NCI-H1417 (cell line): ENCODE measurements around the gene TMEM117.

Experiments
- DNase-seq, 3 experiments: peaks; one replicate each; lab custom pipeline; 2025; lab: John Stamatoyannopoulos, UW

TMEM117 gene

DNA sequence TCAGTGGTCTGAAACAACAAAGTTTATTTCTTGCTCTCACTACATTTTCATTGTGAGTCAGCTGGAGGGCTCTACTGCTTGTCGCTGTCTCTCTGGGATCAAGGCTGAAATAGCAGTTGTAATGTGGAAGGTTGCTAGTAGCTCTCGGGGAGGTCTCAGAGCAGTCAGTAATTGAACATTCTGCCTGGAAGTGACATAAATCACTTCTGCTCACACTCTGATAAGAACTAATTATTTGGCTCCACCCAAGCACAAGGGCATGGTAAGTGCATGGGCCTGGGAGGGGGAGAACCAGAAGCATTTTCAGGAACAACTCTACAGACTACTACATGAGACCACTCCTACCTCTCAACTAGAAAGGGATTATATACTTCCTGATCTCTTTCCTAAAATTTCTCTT, 128.2 kb downstream of the TMEM117 start:
- peak in 1 of 3 experiments; percentile 9 for DNase-seq

DNA sequence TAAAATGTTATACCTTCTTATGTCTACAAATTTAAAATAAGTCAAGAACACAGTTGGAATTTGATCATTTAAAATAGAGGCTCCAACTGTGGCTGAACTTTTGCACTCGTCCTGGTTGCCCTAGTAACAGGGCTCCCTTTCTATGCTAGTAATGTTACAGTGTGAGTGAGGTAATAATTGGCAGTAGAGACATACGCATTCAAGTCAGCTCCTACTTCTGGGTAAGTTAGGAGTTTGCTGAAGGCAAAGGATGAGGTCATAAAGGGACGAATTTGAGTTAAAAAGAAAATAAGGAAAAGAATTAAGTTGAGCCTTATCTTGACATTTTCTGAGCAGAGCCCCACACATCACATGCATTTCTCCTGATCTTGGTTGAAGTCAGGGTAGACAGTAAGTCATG, 129.1 kb downstream of the TMEM117 start:
- peak in 1 of 3 experiments; percentile 50 for DNase-seq

DNA sequence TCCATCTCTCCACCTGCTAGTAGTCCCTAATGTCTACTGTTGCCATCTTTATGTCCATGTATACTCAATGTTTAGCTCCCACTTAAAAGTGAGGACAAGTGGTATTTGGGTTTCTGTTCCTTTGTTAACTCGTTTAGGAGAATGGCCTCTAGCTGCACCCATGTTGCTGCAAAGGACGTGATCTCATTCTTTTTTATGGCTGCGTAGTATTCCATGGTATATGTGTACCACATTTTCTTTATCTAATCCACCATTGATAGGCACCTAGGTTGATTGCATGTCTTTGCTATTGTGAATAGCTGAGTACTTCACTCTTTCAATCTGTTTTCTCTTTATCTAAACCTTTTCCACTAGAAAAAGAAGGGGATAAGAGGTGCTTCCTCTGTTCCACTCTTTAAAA, 130.0 kb downstream of the TMEM117 start:
- no peak for DNase-seq

DNA sequence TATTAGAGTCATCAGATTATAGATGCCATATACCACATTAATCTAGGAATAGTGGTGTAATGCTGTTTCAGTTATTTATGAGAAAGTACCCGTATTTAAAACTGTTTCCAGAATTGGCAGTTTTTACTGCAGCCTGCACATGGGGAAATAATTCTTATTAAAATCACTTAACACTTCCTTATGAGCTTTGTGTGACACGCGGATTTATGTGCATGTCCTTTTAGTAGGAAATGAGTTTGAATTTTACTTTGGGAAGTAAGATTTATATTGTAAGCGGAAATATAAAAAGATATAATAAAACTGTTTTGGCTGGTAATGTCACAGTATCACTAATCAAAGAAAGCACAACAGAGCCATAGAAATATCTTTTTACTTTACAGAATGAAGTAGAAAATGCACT, 132.9 kb downstream of the TMEM117 start:
- no peak for DNase-seq

DNA sequence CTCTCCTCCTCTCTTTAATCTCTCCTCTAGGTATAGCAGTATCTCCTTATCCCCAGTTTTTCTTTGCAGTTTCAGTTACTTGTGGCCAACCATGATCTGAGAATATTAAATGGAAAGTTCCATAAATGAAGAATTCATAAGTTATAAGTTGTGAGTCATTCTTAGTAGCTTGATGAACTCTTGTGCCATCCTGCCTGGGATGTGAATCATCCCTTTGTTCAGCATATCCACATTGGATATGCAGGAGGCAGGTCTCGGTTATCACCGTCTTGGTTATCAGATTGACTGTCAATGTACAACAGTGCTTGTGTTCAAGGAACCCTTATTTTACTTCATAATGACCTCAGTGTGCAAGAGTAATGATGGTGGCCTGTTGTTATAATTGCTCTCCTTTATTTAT, 134.0 kb downstream of the TMEM117 start:
- DNase-seq = no peak

DNA sequence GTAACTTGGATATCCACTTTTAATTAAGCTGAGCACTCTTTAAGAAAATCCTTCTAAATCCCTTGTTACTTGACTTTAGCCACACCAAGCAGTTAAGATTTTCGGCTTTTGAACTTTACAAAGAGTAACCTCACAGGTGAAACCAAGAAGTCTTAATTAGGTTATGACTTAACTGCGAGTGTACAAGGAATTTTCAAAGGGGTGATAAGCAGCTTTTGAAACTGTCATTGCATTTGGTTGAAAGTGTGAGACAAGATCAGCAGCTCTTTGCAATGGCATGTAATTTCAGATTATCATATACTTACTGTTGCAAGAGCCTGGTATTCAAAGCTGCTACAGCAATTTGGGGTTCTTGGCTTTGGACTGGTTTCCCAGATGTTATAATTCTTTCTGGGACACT, 137.5 kb downstream of the TMEM117 start:
- DNase-seq = no peak

DNA sequence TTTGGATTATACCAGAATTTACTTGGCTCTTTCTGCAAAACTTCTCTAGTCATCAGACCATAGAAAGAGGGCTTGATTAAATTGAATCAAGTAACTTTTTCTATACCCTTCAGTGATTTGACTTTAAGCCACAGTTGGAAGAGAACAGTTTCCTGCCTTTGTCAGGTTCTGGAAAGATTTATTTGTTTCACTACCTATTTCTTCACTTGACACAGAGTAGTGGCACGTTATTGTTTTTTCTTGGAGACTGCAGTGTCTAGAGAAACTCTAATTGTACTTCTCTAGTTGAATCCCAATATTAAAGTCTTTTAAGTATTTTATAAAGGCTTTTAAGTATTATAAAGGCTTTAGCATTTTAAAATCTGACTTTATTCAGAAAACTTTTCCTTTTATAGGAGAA, 138.1 kb downstream of the TMEM117 start:
- DNase-seq = no peak

DNA sequence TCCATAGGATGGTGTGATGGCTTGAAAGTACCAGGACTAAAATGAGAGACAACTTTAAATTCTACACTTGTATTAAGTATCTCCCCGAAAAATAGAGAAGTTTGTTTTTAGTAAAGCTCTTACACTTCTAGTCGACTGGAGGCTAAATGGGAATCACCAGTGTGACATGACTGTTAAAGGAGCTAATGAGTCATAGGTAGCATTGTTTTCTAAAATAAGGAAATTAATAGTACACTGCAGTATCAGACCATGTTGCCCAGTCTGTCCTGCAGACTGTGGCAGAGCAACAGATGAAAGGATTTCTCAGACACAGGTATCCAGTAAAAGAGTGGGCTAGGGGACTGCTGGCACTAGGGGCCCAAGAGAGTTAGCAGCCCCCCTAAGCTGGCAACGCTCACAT, 140.1 kb downstream of the TMEM117 start:
- no peak for DNase-seq

DNA sequence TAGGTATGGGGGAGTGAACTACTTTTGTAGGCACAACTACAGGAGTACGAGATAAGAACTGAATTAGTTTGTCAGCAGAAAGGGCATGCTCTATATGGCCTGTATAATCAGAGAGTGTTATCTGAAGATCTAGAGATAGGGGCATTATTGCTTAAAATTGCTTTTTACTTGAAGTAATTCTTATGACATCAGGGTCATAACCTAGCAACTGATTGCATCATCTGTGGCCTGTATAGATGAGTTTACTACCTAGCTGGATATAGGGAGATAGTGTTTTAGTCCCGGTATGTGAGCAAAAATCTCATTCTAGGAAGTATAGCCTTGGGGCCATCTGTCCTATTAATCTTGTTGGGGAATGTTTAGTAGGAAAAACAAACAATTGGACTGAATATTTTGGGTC, 142.7 kb downstream of the TMEM117 start:
- DNase-seq = no peak

DNA sequence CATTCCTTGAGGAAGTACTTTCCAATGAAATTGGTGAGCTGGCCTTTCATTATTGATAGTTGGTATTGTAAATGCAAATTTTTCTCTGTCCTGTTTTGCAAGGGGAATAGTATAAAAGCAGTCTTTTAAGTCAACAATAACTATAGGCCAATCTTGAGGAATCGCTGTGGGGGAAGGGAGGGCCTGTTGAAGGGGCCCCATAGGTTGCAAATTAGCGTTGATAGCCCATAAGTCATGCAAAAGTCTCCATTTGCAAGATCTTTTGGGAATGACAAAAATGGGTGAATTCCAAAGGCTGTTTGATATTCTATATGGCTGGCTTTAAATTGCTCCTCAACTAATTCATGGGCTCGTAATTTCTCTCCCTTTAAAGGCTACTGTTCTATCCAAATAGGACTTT, 143.6 kb downstream of the TMEM117 start:
- DNase-seq = no peak

DNA sequence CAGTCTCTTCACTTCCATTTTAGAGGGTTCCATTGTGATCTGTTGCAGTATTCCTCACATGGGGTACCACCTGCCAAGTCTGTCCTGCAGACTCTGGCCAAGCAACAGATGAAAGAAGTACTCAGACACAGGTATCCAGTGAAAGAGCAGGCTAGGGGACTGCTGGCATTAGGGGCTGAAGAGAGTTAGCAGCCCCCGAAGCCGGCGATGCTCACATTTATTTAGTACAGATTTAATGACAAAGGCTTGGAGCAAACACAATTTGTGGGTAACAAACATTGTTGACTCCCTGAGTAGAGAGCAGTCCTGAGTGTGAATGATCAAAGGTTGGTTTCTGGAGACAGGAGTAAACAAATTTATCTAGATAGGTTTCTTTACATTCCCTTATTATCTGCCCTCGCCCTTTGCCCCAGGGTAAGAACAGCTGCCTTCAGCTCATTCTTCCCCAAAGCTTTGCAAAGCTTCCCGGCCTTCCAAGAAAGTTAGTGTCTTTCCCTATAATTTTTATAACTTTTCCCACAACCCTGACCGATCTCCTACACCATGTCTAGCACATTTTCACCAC, 144.8 kb downstream of the TMEM117 start:
- DNase-seq = no peak

DNA sequence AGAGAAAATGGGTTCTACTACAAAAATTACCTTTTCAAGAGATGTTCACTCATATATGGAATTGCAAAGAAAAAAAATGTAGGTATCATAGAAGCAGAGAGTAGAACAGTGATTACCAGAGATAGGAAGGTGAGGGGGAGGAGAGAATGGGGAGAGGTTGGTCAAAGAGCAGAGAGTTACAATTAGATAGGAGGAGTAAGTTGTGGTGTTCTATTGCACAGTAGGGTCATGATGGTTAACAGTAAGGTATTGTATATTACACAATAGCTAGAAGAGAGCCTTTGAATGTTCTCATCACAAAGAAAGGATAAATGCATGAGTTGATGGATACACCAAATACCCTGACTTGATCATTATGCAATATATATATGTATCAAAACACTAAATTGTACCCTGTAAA, 145.8 kb downstream of the TMEM117 start:
- no peak for DNase-seq

DNA sequence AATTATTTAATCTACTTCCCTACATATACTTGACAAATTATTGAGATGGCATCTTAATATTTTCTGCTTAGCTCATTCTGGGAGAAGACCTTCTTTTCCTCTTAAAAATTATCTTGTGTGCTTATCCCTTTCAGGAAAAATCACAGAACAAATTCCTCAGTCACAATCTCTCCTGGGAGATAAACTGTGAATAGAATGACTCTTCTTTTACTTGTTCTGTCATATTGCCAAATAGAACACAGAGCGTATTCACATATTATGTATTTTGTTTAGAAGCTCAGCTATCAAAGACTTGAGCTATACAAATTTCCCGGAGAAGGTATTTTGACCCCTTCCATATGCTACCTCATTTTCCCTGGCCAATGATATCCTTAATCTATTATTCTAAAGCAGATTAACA, 146.7 kb downstream of the TMEM117 start:
- DNase-seq = no peak

DNA sequence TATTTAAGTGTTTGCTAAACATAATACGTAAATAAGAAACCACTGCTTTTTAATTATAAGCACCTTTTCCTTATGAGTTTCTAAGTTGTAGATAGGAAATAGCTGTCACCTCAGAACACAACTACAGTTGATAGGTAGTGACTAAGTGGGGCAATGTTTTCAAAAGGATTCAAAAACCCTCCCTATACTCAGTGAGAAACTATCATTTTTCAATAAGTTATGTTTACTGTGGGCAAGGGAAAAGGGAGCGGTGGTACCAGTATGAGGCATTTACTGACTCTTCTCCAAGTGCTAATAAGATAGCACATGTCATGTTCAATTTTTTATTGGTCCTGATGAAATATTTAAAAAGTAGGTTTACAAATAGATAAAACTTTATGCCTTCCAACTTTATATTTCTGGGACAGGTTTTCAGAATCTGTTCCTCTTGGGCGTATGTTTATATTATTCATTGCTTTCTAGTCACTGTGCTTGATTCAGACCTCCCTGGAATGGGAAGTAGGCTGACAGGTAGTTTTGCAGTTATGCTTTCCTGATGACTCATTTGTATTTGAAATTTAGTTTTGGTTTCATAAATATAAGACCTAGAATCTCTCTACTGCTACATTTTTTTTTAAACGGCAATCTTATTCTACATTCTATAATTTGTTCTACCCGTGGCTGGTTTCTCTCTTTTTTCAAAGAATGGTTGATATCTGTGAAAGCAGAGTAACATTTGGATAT, 153.1 kb downstream of the TMEM117 start:
- no peak for DNase-seq

DNA sequence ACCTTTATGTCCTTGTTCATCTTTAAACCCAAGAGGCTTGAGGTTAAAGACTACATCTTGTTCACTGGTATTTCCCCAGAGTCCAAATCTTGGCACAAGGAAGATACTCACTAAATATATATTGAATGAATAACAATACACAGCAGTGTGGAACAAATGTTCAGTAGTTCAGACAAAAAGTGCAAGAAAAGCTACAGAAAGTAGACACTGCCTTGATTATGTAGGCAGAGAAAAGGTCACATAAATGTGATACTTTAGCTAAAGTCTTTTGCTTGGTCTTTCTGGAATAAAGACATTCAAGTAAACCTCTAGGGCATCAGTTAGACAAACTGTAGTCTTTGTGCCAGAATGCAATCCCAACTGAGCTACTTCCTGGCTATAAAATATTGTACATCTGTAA, 157.0 kb downstream of the TMEM117 start:
- DNase-seq = no peak

DNA sequence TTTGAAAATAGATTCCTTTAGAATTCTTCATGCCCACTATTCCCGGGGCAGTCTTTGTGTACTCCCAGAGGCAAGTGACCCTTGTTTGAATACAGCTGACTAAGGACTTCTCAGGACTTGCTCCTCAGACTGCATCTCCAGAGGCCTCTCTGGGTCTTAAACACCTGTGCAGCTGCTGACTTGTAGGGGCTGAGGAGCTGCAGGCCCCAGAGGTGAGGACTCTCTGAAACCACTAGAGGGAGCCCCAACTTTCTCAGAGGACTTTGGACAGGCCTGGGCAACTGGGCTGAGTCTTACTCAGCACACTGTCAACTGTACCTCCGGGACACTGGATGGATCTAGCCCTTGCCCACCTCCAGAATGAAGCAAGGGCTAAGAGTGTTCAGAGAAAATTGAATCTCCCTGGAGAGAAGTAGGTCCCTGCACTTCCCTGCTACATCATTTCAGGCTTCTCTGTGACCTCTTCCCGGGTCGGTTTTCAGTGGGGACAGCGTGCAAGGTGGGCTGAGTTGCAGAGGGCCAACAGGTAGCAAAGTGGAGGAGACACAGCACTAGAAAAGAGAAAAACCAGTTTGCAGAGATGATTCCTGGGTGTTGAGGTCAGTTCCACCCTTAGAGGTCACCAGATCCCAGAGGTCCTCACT, 164.6 kb downstream of the TMEM117 start:
- DNase-seq = peak; percentile 37 to 83 (median 76)

DNA sequence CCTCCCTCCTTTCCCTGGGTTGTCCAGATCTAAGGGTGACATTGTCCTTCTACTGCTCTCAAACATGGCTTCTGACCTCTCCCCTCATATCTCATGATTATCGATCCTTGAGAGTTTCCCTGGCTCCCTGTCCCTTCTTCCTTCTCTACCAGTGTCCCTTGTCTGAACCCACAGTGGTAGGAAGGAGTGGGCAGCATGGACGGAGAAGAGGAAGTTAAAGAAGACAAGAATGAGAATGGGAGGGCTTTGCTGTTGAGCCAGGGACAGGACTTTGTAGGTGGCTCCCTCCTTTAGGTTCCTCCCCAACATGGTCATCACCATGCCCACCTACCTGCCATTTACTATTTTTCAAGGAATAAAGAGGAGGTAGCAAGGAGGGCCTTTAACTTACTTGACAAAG, 166.7 kb downstream of the TMEM117 start:
- no peak for DNase-seq

DNA sequence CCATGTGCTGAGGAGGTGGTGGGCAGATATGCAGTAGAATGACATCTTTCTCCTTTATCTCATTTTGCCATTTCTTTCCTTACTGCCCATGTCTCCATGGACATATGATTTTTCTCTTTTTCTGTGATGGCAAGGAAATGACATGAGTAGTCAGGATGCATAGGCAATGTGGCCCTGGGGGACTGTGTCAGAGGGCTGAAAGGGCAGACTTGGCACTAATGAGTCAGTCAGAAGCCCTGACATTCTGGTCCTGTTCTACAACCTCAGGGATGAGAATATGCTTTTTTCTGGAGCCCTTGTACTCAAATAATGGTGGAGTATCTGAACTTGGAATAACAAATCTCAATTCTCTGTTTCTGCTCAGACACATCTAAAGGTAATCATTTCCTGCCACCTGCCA, 167.8 kb downstream of the TMEM117 start:
- no peak for DNase-seq

DNA sequence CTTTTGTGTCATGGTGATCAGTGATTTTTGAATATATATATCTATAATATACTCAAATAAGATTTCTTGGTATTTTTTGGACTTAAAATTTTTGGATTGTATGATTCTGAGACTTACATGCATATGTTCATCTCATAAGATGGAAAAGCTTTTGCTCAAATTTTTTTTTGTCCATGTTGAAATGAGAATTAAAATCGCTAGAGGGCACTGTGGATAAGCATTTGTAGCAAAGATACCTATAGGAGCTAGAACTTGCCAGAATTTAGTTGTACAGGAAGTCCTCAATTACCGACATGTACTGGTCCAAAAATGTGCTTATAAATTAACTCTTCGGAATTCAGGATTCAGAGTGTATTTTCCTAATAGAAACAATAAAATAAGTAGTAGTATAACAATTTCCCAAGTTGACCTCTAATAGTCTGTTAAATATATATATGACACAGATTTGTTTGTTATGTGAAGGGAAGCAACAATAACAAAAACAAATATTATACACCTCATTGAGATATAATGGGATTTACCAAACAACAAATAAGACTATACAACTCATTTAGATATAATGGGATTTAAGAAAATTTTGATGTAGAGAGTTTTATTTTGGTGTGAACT, 179.6 kb downstream of the TMEM117 start:
- DNase-seq = peak; percentile 58 to 88 (median 87)

DNA sequence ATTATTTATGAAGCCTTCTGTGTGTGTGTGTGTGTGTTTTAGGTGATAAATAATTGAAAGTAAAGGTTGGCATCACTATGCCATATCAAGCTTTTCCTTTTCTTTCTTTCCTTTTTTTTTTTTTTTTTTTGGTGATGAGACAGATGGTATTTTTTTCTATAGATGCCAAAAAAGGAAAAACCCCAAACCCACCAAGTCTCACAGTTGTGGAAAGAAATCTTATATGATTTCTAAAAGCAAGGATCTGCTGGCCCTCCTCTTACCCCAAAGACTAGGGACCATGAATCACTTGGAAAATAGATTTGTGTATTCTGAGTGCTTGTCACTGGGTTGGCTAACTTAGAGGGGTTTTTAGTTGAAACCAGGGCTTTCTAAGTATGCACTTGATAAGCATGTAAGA, 181.3 kb downstream of the TMEM117 start:
- no peak for DNase-seq

DNA sequence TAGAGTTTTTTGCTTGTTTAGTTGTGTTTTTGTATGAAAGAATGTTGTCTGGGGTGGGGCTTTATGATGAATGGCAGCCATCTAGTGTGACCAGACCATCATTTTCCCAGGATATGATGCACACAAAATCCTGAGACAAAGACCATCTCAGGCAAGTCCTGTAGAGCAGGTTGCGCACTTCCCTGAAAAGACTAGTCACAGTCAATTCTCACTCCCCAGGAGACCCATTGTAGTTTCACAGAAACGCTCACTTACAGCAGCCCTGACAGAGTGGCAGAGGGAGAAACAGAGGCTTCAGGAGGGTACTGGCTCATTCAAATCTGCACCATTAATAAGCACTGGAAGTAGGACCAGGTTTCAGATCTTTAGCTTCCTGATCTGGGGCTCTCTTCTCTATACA, 183.2 kb downstream of the TMEM117 start:
- DNase-seq = peak in 1 of 3 experiments; percentile 18

DNA sequence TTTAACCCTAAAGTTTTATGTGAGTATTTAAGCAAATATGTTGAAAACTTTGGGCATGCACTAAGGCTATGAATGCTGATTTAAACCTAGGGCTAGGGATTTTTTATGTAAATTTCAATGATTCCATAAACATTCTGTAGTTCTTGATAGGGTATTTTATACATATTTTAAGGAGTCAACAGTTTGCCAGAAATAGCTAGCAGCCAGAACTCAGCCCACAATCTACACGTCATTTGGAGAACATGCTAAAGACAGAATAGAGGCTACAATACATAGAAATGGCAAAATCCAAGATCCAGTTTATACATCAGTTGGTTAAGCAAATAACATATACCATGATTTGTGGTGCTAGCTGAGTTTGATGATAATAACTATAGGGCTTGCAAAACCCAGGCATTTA, 184.7 kb downstream of the TMEM117 start:
- DNase-seq = no peak

DNA sequence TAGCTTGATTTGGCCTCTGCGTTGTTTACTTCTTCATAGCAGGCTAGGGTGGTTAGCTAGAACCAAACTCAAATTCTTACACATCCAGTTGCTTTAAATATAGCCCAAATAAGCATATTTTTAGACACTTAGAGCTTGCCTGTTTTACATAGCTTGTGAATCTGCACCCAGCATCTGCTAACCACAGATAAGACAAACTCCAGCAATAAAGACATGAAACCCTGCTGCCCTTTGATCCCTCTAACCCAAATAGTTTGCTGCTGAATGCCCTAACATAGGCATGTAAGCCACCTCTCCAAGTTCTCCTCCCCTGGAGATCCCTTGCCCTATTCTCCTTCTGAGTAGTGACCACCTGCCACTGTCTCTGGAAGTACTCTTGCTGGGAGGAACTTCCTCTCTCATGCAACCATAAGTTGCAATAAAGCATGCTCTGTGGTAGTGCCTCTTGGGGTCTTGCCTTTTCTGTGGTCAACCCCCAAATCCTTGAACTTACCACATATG, 185.6 kb downstream of the TMEM117 start:
- DNase-seq = no peak
